Jurkat, Clone E6-1 (cell line): ENCODE results near the gene NQO2.
"Not testable (repeated sequence)": the region's sequence is repeated elsewhere in the genome, so short reads cannot be mapped to it uniquely, and the experiment has no call there.

ENCODE experiments used
- DNase-seq: peaks from one replicate; pipeline ENCODE4 v3.0.0-alpha.2; 2011; ENCODE audit warnings: low read depth, low spot score
- H3K4me3 ChIP-seq: 2 replicates; pipeline ENCODE4 v1.5.1; 2011; ENCODE audit warnings: mild to moderate bottlenecking, low read length, control low read depth, moderate library complexity

Gene NQO2

GRCh38 chr6:2984738-2985406, 14.8 kb upstream of the NQO2 start:
- H3K4me3 ChIP-seq = no peak overlapping the region
- no peak for DNase-seq

- no peak for DNase-seq
- H3K4me3 ChIP-seq = no peak overlapping the region
Observed at GRCh38 chr6:2986722-2987221, 12.9 kb upstream of the NQO2 start.

GRCh38 chr6:2988094-2988425, 11.6 kb upstream of the NQO2 start:
- no peak for DNase-seq
- H3K4me3 ChIP-seq = peak overlapping the region; percentile 86

GRCh38 chr6:2988426-2989331, 11.0 kb upstream of the NQO2 start:
- DNase-seq = peak; percentile 54
- peak overlapping the region; percentile 86 for H3K4me3 ChIP-seq

GRCh38 chr6:2989332-2990247, 10.1 kb upstream of the NQO2 start:
- peak; percentile 93 for DNase-seq

GRCh38 chr6:2990248-2990931, 9.3 kb upstream of the NQO2 start:
- no peak for DNase-seq
- peak overlapping the region; percentile 86 for H3K4me3 ChIP-seq

More at GRCh38 chr6:2989332-2990247, 10.1 kb upstream of the NQO2 start:
- peak overlapping the region; percentile 86 for H3K4me3 ChIP-seq

GRCh38 chr6:2990932-2991506, 8.7 kb upstream of the NQO2 start:
- DNase-seq = no peak
- no peak overlapping the region for H3K4me3 ChIP-seq

- H3K4me3 ChIP-seq = no peak overlapping the region
- no peak for DNase-seq
Observed at GRCh38 chr6:2992330-2992979, 7.2 kb upstream of the NQO2 start.

- DNase-seq = no peak
- H3K4me3 ChIP-seq = no peak overlapping the region
Observed at GRCh38 chr6:2993755-2994317, 5.9 kb upstream of the NQO2 start.

- DNase-seq = peak; percentile 54
- peak overlapping the region; percentile 76 for H3K4me3 ChIP-seq
Observed at GRCh38 chr6:2998249-2998997, 1.3 kb upstream of the NQO2 start.

GRCh38 chr6:2998998-2999617, 586 bp upstream of the NQO2 start:
- DNase-seq = no peak
- H3K4me3 ChIP-seq = peak overlapping the region; percentile 76

GRCh38 chr6:3001146-3001772, 1.6 kb downstream of the NQO2 start:
- no peak overlapping the region for H3K4me3 ChIP-seq
- DNase-seq = no peak

- DNase-seq = peak; percentile 74
- no peak overlapping the region for H3K4me3 ChIP-seq
Observed at GRCh38 chr6:3001773-3002293, 2.1 kb downstream of the NQO2 start.

GRCh38 chr6:3003226-3003625, 3.5 kb downstream of the NQO2 start:
- not testable (repeated sequence) for H3K4me3 ChIP-seq, DNase-seq

- H3K4me3 ChIP-seq = no peak overlapping the region
- DNase-seq = no peak
Observed at GRCh38 chr6:3005077-3005476, 5.4 kb downstream of the NQO2 start.

- no peak for DNase-seq
- no peak overlapping the region for H3K4me3 ChIP-seq
Observed at GRCh38 chr6:3005874-3006273, 6.2 kb downstream of the NQO2 start.
